ENCODE results near the gene HSD3B2.

HSD3B2 gene

DNA sequence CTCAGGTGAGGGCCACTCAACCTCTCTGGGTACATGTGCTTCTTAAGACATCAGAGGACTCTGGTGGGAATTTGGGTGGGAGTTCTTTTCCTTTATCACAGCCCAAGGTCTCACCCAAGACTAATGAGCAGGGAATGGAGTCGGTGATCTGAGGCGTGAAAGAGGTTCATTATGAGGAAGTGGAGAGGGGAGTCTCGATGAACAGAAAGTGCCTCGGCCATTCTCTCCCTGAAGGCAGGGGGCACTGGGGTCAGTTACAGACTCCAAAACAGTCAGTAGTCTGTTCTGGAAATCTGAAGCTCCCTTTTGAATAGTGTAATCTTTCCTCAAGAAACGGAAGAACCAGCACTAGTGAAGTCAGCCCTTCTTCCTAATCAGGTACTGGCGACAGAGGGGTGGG lies 36.2 kb downstream of the HSD3B2 start:
- H3K27ac ChIP-seq: no peak overlapping the region
- no peak for TF ChIP-seq ZFX (IDR thresholded peaks at IDR 0.05)
- TF ChIP-seq, protein P1, sequence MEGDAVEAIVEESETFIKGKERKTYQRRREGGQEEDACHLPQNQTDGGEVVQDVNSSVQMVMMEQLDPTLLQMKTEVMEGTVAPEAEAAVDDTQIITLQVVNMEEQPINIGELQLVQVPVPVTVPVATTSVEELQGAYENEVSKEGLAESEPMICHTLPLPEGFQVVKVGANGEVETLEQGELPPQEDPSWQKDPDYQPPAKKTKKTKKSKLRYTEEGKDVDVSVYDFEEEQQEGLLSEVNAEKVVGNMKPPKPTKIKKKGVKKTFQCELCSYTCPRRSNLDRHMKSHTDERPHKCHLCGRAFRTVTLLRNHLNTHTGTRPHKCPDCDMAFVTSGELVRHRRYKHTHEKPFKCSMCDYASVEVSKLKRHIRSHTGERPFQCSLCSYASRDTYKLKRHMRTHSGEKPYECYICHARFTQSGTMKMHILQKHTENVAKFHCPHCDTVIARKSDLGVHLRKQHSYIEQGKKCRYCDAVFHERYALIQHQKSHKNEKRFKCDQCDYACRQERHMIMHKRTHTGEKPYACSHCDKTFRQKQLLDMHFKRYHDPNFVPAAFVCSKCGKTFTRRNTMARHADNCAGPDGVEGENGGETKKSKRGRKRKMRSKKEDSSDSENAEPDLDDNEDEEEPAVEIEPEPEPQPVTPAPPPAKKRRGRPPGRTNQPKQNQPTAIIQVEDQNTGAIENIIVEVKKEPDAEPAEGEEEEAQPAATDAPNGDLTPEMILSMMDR (conservative IDR thresholded peaks at IDR 0.05): no peak

DNA sequence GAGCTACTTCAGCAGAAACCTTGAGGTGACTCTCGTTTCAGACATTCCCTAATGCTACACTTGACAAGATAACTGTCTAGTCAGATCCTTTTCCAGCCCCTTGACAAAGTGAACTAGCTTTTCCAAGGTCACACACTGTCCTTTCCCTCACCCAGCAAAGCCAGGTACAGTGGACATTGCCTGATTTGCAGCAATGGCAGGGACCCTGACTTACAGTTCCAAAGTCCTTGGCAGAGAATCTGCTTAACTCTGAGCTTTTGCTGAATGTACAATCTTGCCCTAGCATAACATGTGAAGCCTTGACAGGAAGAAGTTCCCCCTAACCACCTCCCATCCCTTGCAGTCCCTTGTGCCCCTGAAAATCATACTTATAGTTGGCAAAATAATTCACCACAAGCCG lies 37.1 kb downstream of the HSD3B2 start:
- no peak overlapping the region for H3K27ac ChIP-seq
- TF ChIP-seq, protein P1 (conservative IDR thresholded peaks at IDR 0.05): no peak
- no peak for TF ChIP-seq ZFX (IDR thresholded peaks at IDR 0.05)

DNA sequence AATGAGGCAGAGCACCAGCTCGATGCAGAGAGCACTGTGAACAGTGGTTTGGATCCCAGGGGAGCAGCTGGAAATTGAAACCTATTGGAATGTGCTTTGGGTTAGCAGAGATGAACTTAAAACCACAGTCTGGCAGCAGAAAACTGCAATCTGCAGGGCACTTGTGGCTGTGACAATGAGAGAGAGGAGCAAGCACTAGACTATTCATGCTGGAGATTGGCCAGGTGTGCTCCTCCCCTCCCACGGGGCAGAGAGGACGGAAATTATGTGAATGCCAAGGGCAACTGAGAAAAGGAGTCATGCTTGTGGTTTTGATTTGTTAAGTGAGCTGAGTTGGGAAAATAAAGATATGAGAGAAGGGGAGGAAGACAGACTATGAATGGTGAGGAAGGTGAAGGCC lies 38.1 kb downstream of the HSD3B2 start:
- TF ChIP-seq, protein P1 (conservative IDR thresholded peaks at IDR 0.05): no peak
- no peak for TF ChIP-seq ZFX (IDR thresholded peaks at IDR 0.05)
- H3K27ac ChIP-seq: no peak overlapping the region

DNA sequence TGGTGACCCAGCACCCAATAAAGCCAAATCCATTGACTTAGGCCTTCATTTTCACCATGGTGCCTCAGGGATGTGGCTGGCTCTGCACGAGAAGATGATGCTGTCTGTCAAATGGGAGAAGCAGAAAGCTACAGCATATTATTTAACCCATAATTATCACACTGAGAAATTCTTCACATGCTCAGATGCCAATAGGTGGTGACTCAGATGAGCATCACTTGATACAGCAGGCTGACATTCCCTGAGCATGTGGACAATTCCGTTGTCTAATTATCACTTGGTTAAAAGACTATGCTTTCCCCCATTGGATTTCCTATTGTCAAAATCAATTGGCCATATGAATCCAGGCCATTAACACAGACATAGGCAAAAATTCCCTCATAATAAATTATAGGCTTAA lies 48.0 kb downstream of the HSD3B2 start:
- no peak for TF ChIP-seq ZFX (IDR thresholded peaks at IDR 0.05)
- TF ChIP-seq, protein P1 (conservative IDR thresholded peaks at IDR 0.05): no peak
- H3K27ac ChIP-seq: no peak overlapping the region

DNA sequence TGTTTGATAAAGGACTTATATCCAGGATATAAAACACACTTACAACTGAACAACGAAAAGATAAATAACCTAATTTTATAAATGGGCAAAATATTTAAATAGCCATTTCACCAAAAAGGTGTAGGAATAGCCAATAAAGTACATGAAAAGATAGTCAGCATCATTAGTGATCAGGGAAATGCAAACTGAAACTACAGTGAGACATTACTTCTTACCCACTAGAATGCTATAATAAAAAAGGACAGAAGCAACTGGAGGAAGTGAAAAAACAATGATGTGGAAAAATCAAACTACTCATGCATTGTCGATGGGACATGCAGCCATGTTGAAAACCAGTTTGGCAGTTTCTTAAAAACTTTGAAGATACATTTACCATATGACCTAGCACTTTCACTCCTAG lies 48.6 kb downstream of the HSD3B2 start:
- no peak overlapping the region for H3K27ac ChIP-seq
- no peak for TF ChIP-seq ZFX (IDR thresholded peaks at IDR 0.05)
- TF ChIP-seq, protein P1 (conservative IDR thresholded peaks at IDR 0.05): no peak

DNA sequence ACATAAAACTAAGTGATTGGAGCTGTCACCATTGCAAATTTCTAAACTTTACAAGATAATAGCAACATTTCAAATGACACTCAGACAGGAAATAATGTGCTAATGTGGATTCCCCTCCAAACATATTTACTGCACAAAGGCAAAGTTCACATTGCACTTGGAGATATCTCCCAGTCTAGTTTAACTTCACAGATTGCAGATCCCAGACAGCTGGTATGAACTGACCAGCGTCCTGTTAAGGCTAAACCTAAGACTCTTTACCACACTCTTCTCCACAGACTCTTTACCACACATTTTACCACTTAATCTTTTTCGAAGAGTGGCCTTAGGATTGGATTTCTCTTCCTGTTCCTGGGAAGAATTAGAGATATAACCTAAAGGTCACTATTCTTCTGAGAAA lies 51.5 kb downstream of the HSD3B2 start:
- H3K27ac ChIP-seq: no peak overlapping the region
- TF ChIP-seq, protein P1 (conservative IDR thresholded peaks at IDR 0.05): no peak
- TF ChIP-seq ZFX (IDR thresholded peaks at IDR 0.05): no peak

DNA sequence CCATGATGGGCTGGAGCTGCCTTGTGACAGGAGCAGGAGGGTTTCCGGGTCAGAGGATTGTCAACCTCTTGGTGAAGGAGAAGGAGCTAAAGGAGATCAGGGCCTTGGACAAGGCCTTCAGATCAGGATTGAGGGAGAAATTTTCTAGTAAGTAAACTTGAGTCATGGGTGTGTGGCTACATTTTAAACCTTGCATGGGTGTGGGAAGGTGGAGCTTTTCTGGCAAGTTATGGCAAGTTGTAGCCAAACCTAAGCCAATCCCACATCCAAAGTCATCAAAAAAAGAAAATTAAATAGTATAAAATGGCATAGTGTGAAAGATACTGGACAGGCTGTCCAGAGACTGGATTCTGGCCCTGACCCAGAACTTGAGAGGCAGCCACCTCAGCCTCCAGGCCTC lies 52.3 kb downstream of the HSD3B2 start:
- no peak overlapping the region for H3K27ac ChIP-seq
- TF ChIP-seq, protein P1 (conservative IDR thresholded peaks at IDR 0.05): no peak
- no peak for TF ChIP-seq ZFX (IDR thresholded peaks at IDR 0.05)

Data from C4-2B (cell line).